CD4-positive, alpha-beta T cell treated with Interleukin-17A for 1 hour (primary cell): ENCODE data around the gene B3GAT1.
A peak's percentile ranks its signal among the peaks of the same experiment; 100 is the strongest.
"Not testable (repeated sequence)": the region's sequence is repeated elsewhere in the genome, so short reads cannot be mapped to it uniquely, and the experiment has no call there.

Source experiments
- DNase-seq: peaks from one replicate; pipeline ENCODE4 v3.0.0-alpha.2; 2020

The B3GAT1 gene

DNA sequence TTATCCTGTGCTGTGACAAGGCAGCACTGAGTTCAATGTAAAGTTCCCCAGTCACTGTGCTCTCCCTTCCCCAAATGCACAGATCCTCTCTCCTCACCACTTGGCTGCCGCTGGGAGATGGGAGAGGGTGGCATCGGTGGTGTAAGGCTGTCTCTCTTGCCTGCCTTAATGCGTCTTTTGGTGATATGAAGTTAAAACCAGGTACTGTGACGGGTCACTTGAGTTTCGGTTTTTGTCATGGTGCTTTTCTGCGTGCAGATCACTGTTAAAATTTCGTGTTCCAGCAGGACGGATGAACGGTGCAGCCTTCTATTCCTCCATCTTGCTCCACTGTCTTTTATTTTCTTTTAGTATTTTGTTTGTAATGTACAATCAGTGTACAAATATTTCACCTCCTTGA, 61.7 kb downstream of the B3GAT1 start:
- no peak for DNase-seq

GRCh38 chr11:134349802-134350355, 62.2 kb downstream of the B3GAT1 start:
- no peak for DNase-seq

DNA sequence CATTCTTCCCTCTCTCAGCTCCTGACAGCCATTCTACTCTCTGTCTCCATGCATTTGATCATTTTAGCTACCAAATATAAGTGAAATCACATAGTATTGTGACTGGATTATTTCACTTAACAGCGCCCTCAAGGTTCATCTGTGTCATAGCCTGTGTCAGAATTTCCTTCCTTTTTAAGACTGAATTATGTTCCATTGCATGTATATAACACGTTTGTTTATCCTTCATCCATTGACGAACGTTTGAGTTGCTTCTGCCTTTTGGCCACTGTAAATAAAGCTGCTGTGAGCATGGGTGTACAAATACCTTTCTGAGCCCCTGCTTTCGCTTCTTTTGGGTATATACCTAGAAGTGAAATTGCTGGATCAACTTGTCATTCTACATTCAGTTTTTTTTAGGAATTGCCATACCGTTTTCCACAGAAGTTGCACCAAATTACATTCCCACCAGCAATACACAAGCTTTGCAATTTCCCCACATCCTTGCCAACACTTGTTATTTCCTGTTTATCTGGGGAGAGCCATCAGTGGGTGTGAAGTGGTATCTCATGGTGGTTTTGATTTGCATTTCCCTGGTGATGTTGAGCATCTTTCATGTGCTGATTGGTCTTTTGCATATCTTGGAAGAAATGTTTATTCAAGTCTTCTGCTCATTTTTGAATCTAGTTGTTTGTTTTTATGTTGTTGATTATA, 62.8 kb downstream of the B3GAT1 start:
- peak; percentile 55 for DNase-seq

- DNase-seq, result no peak
Observed at GRCh38 chr11:134347441-134347840, 64.6 kb downstream of the B3GAT1 start.

- DNase-seq, result no peak
Observed at GRCh38 chr11:134346976-134347350, 65.1 kb downstream of the B3GAT1 start.

- DNase-seq, result no peak
Observed at GRCh38 chr11:134346101-134346975, 65.7 kb downstream of the B3GAT1 start.

DNA sequence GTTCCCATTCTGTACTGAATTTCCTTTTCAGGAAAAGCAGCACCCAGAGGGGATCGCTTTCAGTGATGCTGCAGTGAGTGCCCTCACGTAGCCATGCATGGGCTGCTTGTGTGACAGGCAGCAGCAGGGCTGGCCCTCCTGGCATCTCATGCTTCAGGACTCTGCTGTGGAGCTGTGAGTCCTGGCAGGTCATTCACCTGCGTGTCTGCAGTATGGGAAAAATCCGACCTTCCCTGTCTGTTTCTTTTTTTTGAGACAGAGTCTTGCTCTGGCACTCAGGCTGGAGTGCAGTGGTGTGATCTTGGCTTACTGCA, 66.8 kb downstream of the B3GAT1 start:
- DNase-seq, result no peak

GRCh38 chr11:134344497-134345236, 67.4 kb downstream of the B3GAT1 start:
- not testable (repeated sequence) for DNase-seq

GRCh38 chr11:134343646-134344045, 68.4 kb downstream of the B3GAT1 start:
- DNase-seq, result no peak

DNA sequence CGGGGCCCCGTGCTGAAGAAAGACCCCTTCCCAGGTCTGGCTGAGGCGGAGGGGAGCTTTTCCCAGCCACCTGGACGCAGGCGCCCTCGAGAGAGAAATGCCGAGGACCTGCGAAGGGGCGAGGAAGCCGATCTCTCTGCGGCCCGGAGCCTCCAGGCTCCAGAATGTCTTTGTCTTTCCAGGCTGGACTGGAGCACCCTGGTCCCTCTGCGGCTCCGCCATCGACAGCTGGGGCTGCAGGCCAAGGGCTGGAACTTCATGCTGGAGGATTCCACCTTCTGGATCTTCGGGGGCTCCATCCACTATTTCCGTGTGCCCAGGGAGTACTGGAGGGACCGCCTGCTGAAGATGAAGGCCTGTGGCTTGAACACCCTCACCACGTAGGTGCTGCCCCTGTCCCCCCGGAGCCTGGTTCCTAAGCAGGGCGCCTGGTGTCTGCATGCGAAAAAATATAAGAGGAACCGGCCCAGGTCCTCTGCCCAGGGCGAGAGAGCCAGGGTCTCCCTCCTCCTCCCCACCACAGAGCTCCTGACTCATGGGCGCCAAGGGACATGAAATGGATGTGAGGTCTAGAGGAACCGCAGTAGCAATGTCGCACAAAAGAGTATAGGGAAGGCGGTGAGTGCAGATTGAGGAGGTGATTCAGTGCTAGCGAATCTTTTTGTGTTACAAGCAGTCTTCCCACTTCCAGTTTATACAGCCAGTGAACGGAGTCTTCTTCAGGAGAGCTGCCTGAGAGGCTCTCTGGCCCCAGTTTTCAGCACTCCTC, 69.3 kb downstream of the B3GAT1 start:
- DNase-seq, result no peak

GRCh38 chr11:134341805-134342571, 70.1 kb downstream of the B3GAT1 start:
- DNase-seq, result no peak

- no peak for DNase-seq
Observed at GRCh38 chr11:134340354-134340964, 71.6 kb downstream of the B3GAT1 start.

GRCh38 chr11:134339756-134340155, 72.3 kb downstream of the B3GAT1 start:
- no peak for DNase-seq

DNA sequence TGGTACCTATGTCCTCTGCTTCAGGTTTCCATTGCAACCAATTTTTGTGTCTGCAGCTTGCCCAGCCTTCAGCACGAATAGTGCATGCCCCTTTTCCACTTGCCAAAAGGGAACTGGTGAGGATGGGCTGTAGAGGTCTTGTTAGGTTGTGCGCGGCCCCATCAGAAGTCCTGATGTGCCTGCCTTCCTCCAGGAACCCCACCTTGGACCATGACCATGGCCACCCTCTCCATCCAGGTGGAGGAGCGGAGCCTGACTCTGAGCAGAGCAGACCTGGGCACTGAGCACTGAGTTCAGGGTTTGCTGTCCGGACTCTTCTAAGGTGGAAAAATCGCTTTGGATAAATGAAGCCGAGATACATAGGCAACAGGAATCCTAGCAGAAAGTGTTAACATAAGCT, 73.4 kb downstream of the B3GAT1 start:
- no peak for DNase-seq

- DNase-seq, result no peak
Observed at GRCh38 chr11:134338068-134338467, 74.0 kb downstream of the B3GAT1 start.

DNA sequence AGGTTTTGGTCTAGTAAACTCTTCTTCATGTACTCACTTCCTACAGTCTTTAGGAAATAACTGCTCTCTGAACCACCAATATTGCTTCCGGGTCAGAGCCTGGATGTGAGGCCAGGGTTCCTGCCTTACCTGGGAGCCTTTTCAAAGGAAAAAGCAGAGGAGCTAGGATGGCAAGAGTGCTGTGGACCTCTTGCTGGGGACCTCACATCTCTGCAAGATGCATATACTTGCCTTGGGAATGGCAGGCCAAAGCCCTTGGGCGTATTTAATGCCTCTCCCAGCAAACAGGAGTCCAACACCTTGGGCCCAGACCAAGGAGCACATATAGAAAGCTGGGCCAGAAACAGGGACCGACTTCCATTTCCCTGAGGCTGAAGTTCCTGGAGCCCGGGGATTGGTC, 75.0 kb downstream of the B3GAT1 start:
- DNase-seq, result no peak

DNA sequence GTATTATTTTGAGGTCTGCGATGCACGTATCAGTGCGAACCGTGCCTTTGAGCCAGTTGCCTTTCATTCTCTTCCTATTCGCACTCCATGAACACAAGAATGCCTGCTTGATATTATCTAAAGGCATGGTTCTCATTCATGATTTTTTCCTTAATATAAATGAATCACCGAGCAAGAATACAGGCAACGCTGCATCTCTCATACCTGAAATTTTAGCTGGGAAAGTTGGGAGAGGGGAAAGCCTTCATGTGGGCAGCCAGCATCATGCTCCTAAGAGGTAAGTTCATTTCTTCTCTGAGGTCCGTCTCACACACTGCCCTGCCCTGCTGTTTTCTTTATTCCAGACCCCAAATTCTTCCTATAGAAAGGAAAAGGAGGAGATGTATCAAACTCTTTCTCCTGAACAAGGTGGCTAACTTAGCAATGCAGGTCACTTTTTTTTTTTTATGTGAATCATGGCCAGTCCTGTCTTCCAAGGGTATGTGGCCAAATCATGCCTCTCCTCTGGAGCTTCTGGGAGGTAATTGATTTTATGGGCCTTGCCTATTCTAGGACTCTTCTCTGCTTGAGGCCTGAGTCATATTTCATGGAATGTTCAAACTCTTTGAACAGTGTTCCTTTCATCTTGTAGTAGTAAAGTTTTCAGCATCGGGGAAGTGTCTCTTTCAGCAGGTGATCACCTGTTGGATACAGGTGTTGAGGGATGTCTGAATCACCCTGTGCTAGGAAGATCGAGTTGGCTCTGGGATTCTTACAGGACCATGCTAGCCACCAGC, 77.1 kb downstream of the B3GAT1 start:
- no peak for DNase-seq

GRCh38 chr11:134333946-134334345, 78.1 kb downstream of the B3GAT1 start:
- no peak for DNase-seq

GRCh38 chr11:134333312-134333711, 78.7 kb downstream of the B3GAT1 start:
- no peak for DNase-seq

- DNase-seq, result no peak
Observed at GRCh38 chr11:134332782-134333181, 79.3 kb downstream of the B3GAT1 start.

GRCh38 chr11:134332189-134332631, 79.8 kb downstream of the B3GAT1 start:
- peak; percentile 14 for DNase-seq
